ENCODE results near the gene CELF1.

DNA sequence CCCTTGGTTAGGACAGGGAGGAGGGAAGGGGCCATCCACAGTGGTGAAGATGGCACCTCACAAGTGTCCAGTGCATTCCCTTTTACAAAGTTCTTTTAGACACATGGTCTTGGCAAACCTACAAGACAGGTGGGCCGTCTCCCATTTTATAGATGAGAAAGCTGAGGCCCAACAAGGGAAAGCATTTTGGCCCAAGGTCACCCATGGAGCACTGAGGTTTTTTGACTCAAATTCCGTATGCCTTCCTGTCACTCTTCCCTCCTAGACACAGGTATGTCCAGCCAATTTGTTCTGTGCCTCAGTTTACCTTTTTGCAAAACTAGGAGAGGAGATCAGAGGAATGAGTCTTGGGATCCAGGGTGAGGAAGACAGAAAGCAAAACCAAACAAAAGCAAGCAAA is 40.0 kb upstream of the CELF1 start:
- TF ChIP-seq, protein P1, sequence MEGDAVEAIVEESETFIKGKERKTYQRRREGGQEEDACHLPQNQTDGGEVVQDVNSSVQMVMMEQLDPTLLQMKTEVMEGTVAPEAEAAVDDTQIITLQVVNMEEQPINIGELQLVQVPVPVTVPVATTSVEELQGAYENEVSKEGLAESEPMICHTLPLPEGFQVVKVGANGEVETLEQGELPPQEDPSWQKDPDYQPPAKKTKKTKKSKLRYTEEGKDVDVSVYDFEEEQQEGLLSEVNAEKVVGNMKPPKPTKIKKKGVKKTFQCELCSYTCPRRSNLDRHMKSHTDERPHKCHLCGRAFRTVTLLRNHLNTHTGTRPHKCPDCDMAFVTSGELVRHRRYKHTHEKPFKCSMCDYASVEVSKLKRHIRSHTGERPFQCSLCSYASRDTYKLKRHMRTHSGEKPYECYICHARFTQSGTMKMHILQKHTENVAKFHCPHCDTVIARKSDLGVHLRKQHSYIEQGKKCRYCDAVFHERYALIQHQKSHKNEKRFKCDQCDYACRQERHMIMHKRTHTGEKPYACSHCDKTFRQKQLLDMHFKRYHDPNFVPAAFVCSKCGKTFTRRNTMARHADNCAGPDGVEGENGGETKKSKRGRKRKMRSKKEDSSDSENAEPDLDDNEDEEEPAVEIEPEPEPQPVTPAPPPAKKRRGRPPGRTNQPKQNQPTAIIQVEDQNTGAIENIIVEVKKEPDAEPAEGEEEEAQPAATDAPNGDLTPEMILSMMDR (IDR thresholded peaks at IDR 0.05): no peak
- TF ChIP-seq POLR2A (IDR thresholded peaks at IDR 0.05): no peak
